HG02610 (cell line): ENCODE results near the gene NCKAP5.
A peak's percentile ranks its signal among the peaks of the same experiment; 100 is the strongest.

ENCODE experiments used
- ATAC-seq: cut with Tn5 transposase; IDR thresholded peaks from one replicate; pipeline ENCODE4 v1.9.1; 2021; ENCODE audit warnings: mild to moderate bottlenecking, moderate library complexity; ENCODE audit not compliant: unreplicated experiment

Gene NCKAP5

DNA sequence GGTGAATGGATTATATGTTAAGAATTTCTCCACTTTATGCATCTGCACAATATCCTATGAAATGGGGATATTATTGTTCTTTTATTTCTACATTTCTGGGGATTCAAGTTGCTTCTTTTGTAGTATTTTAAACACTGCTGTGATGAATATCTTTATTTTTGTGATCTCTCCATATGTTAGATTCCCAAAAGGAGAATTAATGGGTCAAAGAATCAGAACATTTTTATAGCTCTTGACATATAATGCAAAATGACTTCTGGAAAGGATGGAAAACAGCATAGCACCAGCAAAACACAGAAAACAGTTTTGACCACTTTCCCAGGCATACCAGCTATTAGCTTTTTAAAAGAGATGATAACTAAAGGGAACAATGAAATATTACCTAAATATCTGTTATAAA lies 135.5 kb downstream of the NCKAP5 start:
- no peak for ATAC-seq

- ATAC-seq = no peak
These were observed 137.0 kb downstream of the NCKAP5 start for GRCh38 chr2:133431289-133431688.

GRCh38 chr2:133426791-133427190 lies 141.5 kb downstream of the NCKAP5 start:
- ATAC-seq = no peak

DNA sequence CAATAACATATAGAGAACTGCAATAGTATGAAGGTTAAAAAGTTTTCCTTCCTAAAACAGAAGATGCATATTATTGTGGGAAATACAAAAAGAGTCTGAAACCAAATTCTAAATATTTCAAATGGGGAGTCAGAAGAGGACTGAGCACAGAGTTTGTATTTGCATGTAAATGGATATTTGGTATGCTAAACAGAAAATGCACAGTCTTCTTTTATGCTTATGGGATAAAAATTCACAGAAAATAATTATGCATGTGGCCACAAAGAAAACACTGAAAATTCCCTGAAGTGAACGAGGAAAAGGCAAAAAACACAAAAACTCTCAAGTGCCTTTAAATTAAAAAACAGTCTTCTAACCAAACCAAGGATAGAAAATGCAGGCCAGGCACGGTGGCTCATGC lies 142.7 kb downstream of the NCKAP5 start:
- no peak for ATAC-seq

- peak; percentile 39 for ATAC-seq
These were observed 143.4 kb downstream of the NCKAP5 start for GRCh38 chr2:133424876-133425275.

GRCh38 chr2:133422931-133423351 lies 145.3 kb downstream of the NCKAP5 start:
- no peak for ATAC-seq

DNA sequence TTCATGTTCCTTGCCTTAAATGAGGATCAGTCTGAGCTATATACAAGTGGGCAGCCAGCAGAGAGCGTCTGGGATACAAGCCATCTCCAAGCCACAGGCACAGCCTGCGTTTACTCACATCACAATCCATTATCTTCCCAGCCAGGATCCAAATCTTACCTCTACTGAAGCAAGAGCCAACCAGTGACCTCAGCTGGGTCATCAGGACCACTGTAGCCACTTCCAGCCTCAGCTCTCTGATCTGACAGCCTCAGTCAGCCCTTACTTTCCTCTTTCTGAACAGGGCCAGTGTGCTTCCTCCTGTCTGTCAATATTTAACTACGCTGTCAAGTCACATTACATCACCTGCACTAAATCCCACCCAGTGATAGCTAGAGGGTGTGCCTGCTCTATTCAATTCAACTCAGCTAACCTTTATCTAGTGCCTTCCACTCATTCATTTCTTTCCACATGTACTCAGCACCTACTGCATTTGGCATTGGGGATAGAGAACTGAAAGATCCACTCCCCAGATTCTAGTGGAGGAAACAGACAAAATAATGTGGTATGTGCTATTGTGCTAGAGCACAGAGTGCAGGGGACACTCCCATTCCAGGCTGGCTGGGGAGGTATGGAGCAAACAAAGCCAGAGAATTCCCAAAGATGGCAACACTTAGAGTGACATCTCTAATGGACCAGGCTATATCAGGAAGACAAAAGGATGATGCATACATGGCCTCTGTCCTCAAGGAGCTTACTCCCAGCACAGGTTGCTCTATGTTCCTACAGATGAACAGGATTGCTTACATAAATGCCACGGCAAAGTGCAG lies 146.5 kb downstream of the NCKAP5 start:
- ATAC-seq = no peak

DNA sequence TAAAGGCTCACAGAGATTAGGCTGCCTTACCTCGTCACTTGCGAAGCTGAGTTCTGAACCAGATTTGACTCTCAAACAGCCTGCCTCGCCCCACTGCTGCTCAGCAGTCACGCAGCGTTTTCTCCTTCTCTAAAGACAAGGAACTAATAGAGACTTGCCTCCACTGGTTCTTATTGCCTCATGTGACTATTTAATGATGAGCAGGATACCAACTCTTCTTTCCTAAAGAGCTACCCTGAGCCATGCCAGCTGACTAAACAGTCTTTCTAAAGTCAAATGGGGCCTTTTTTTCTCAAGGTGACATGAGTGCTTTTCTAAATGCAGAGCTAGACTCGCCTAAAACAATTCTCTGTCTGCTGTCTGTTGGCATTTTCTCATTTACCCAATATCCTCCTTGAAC lies 147.5 kb downstream of the NCKAP5 start:
- ATAC-seq = no peak

DNA sequence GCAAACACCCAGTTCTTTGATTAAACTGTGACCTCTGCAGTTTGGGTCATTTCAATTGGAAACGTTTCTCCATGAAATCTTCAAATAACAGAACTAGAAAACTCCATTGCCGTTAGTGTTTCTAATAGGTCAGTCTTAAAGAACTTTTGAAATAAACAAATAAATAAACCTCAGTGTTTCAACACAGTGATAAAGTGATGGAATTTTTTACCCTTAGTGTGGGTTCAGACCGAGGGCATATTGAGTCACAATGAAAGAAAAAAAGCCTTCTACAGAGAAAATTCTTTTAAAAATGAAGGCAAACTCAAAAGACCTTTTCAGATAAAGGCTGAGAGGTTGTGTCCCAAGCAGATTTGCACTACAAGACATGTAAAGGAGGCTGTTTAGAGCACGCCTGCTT lies 149.6 kb downstream of the NCKAP5 start:
- no peak for ATAC-seq

- no peak for ATAC-seq
These were observed 150.2 kb downstream of the NCKAP5 start for GRCh38 chr2:133418021-133418420.

DNA sequence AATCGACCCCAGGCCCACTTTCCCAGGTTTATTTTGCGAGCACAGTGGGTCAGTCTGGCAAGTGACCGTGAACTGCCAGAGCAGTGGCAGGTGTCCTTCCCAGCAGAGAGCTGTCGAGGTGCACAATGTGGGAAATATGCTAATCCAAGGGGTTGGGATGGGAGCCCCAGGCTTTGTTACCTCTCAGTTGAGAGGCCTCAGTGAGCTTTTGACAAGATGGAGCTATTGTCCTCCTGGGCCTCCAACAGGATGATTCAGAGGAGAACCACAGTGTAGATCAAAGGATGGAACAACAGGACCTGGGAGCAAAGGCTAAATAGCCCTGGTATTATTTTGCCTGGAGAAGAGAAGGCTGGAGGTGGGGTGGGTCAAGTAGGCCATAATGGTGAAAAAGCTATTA lies 150.8 kb downstream of the NCKAP5 start:
- ATAC-seq = no peak

DNA sequence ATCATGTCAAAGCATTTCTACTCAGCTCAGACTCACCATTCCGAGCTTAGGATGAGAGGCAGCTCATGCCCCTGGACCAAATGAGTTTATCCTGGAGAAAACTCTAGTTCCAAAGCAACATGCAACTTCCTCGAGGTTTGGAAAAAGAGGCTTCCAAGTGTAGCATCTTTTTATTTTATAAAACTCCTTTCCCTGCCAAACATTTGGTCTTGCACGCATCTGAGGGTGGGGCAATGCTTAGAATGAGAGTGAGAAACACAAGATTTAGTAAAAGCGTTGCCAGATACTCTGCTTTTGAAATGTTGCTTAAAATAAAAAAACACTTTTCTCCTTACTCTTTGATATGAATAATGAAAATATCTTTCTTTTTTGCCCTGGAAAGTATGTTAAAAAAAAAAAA lies 151.5 kb downstream of the NCKAP5 start:
- ATAC-seq = no peak

GRCh38 chr2:133416146-133416545 lies 152.1 kb downstream of the NCKAP5 start:
- ATAC-seq = no peak

DNA sequence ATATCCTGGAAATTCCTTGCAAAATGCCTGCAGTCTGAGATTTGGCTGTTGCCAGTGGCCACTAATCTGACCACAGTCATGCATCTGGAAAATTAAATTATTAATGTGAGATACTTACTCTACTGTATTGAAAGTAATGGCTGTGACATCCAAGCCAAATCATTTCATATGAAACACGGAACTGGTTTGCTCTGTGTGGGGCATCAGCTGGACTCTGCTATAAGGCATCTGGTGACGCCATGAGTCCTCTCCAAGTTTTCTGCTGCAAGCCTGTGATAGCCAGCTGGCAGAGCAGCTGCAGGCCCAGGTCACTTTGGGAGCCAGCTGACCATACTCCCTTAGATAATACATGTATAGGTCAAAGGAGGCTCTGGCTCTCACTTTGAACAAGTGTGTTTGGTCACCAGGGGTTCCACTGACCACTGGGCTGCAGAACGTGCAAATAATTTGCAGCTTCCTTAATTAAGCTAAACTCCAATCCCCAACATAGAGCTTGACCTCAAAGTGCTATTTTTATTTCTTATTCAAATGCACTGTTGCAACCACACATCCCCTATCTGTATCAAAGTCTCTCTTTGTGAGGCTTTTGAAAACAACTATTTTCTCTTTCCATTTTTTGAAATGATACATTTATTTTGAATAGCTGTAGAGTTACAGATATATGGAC lies 152.9 kb downstream of the NCKAP5 start:
- no peak for ATAC-seq

DNA sequence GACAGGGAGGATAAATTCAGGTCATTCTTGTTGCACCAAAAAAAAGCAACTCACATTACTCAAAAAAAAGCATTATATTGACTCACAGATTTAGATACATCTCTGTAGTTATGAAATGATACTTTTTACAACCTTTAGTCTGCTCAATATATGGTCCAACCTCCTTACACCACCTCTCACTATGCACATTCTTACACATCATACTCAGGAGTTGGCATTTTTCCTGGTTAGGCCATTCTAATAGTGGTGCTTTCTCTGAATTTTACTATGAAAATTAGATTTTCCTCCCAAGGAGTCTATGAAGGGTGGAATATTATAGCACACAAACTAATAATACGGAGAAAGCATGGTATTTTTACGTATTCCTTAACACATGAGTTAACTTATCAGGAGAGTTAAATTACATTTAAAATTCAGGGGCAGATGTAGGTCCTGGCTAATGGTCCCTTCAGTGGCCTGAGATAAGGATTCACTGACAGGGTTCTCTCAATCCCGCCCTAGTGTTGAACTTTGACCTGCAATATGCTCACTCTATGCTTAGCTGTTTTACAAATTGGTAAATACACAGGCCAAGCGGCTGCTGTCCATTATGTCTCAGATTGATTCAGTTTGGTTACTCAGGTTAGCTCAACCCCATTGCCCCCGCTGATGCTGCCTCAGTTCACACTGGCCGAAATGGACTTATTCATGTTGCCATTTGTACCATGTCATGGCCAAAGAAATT lies 153.6 kb downstream of the NCKAP5 start:
- no peak for ATAC-seq

DNA sequence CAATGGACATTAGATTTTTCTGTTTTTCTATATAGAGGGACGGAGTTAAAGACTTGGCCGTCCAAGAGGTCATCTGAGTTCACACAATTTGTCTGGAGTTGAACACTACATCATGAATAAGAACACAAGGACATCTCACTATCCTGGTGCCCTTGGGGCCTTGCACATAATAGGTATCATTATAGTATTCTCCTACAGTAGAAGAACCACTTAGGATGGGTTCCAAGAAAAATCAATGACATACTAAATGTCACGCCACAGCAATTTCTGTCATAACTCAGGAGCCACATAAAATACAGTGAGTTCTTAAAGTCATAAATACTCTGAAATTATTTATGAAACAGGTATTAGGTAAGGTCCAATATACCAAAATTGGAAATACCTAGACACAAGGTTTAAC lies 154.4 kb downstream of the NCKAP5 start:
- ATAC-seq = no peak

GRCh38 chr2:133412694-133413093 lies 155.6 kb downstream of the NCKAP5 start:
- no peak for ATAC-seq

DNA sequence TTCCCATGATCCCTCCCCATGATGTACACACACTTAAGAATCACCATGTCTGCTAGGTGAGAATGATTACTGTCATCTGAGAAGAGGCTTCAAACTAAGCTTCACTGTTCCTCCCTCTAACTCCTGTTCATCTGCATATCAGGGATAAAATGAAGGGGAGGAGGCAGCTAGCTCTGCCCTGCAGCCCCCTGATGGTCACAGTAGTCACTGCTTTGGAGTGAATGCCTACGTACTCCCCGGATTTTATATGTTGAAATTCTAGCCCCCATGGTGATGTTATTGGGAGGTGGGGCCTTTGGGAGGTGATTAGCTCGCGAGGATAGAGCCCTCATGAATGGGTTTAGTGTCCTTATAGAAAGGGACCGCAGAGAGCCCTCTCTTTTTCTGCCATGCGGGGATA lies 156.4 kb downstream of the NCKAP5 start:
- ATAC-seq = no peak

- no peak for ATAC-seq
These were observed 157.2 kb downstream of the NCKAP5 start for GRCh38 chr2:133411101-133411500.

- no peak for ATAC-seq
These were observed 158.5 kb downstream of the NCKAP5 start for GRCh38 chr2:133409581-133410285.

- no peak for ATAC-seq
These were observed 159.6 kb downstream of the NCKAP5 start for GRCh38 chr2:133408671-133409070.
